HepG2 (cell line): ENCODE results near the gene OR2C1. TPM values are rescaled to one million over a fixed set of nuclear protein-coding genes. Genes with fewer than 3 reads are reported as not detected.

ENCODE experiments used
- AFF4 ChIP-seq: sonication (generic); formaldehyde crosslinking; IDR thresholded peaks from 2 replicates; pipeline ENCODE4 v1.4.0; 2020; ENCODE audit warnings: missing genetic modification reagents
- ATAD3A ChIP-seq: sonication (generic); formaldehyde crosslinking; IDR thresholded peaks from 2 replicates; pipeline ENCODE4 v1.4.0; 2020; ENCODE audit warnings: missing genetic modification reagents
- ATF2 ChIP-seq: sonication (generic); formaldehyde crosslinking; IDR thresholded peaks from 2 replicates; pipeline ENCODE4 v1.4.0; 2020; ENCODE audit warnings: missing genetic modification reagents
- FOXA3 ChIP-seq: IDR thresholded peaks from 2 replicates; pipeline ENCODE4 v1.6.1; 2016; ENCODE audit warnings: missing genetic modification reagents, missing compliant biosample characterization
- GPBP1L1 ChIP-seq: sonication (generic); formaldehyde crosslinking; IDR thresholded peaks from 2 replicates; pipeline ENCODE4 v1.5.0; 2020; ENCODE audit warnings: mild to moderate bottlenecking, missing genetic modification reagents
- HOXA5 ChIP-seq: sonication (generic); formaldehyde crosslinking; IDR thresholded peaks from 2 replicates; pipeline ENCODE4 v1.4.0; 2020; ENCODE audit warnings: missing genetic modification reagents
- NR0B2 ChIP-seq: sonication (generic); formaldehyde crosslinking; IDR thresholded peaks from 2 replicates; pipeline ENCODE4 v1.4.0; 2020; ENCODE audit warnings: mild to moderate bottlenecking, missing genetic modification reagents
- NR1H2 ChIP-seq: sonication (generic); formaldehyde crosslinking; IDR thresholded peaks from 2 replicates; pipeline ENCODE4 v1.8.1; 2022; ENCODE audit warnings: low read depth, missing genetic modification reagents, borderline replicate concordance
- ONECUT2 ChIP-seq: sonication (generic); formaldehyde crosslinking; IDR thresholded peaks from 2 replicates; pipeline ENCODE4 v1.4.0; 2020; ENCODE audit warnings: missing genetic modification reagents
- ZBTB21 ChIP-seq: sonication (generic); formaldehyde crosslinking; IDR thresholded peaks from 2 replicates; pipeline ENCODE4 v1.4.0; 2020; ENCODE audit warnings: missing genetic modification reagents
- ZBTB25 ChIP-seq: IDR thresholded peaks from 2 replicates; pipeline ENCODE4 v1.6.1; 2018; ENCODE audit warnings: missing genetic modification reagents
- ZFP41 ChIP-seq: sonication (generic); formaldehyde crosslinking; IDR thresholded peaks from 2 replicates; pipeline ENCODE4 v1.4.0; 2020; ENCODE audit warnings: mild to moderate bottlenecking, missing genetic modification reagents, borderline replicate concordance
- ZNF160 ChIP-seq: sonication (generic); formaldehyde crosslinking; IDR thresholded peaks from 2 replicates; pipeline ENCODE4 v1.8.0; 2022; ENCODE audit warnings: mild to moderate bottlenecking, inconsistent platforms, missing genetic modification reagents
- ZNF510 ChIP-seq: sonication (generic); formaldehyde crosslinking; IDR thresholded peaks from 2 replicates; pipeline ENCODE4 v1.4.0; 2020; ENCODE audit warnings: low read depth, mild to moderate bottlenecking, missing genetic modification reagents
- ZNF512 ChIP-seq: sonication (generic); formaldehyde crosslinking; IDR thresholded peaks from 2 replicates; pipeline ENCODE4 v1.4.0; 2020; ENCODE audit warnings: mild to moderate bottlenecking, missing genetic modification reagents
- ZNF549 ChIP-seq: sonication (generic); formaldehyde crosslinking; IDR thresholded peaks from 2 replicates; pipeline ENCODE4 v1.5.0; 2020; ENCODE audit warnings: missing genetic modification reagents
- polyA plus RNA-seq, 8 experiments: library from polyadenylated mRNA; depleted of rRNA in 3 of 8; stranded (reverse) in 7 of 8; unstranded in 1 of 8; fragments of >200 nt; fragmentation: Illumina TruSeq in 4 of 8; extraction: Trizol in 4 of 8; gene quantifications; 2 replicates each; pipeline versions ENCODE4 v1.2.1 to v1.2.3, GENCODE V29; 2011 to 2016; ENCODE audit warnings: low read depth in 4 of 8, missing spikeins in 1 of 8, mixed read lengths in 1 of 8; ENCODE audit not compliant: insufficient read depth in 1 of 8
- total RNA-seq, 5 experiments: library from RNA; depleted of rRNA; stranded (reverse); fragments of >200 nt; fragmentation: Illumina TruSeq; extraction: Trizol; gene quantifications; 2 replicates each; pipeline ENCODE4 v1.2.3, GENCODE V29; 2016; ENCODE audit warnings: low read depth in 1 of 5

The OR2C1 gene
- total and polyA plus RNA-seq, 2 of the 13 experiments (the other 11 are each of a cell fraction or from before 2014, with no cell fraction given) = not detected

- TF ChIP-seq ZNF510 (CRISPR knock-in tag) = no peak; the same call in 1 of the 2 replicates
- peak; percentile 58 for TF ChIP-seq NR0B2 (CRISPR knock-in tag)
- TF ChIP-seq ZNF549 (CRISPR knock-in tag) = 0 out of 2 replicates have a peak, but pooled peaks have one; percentile 35
- no peak for TF ChIP-seq ZBTB21
- no peak for TF ChIP-seq ZNF512 (CRISPR knock-in tag)
- no peak for TF ChIP-seq AFF4
- TF ChIP-seq ONECUT2 (CRISPR knock-in tag) = no peak
- peak; percentile 67; the same call in 1 of the 2 replicates for TF ChIP-seq FOXA3 (CRISPR knock-in tag)
- TF ChIP-seq NR1H2 (CRISPR knock-in tag) = peak; percentile 92; the same call in 1 of the 2 replicates
- TF ChIP-seq GPBP1L1 (CRISPR knock-in tag) = no peak
- no peak for TF ChIP-seq ATF2 (CRISPR knock-in tag)
- TF ChIP-seq ATAD3A (CRISPR knock-in tag) = no peak
- TF ChIP-seq ZFP41 = no peak
- peak; percentile 96 for TF ChIP-seq ZBTB25
- no peak for TF ChIP-seq ZNF160 (CRISPR knock-in tag)
- no peak; the same call in 1 of the 2 replicates for TF ChIP-seq HOXA5
These were observed 45.3 kb downstream of the OR2C1 start, which contains the start of the genes ZNF174 and ZSCAN32 (continued) for GRCh38 chr16:3400779-3401688.
